Measurements from ENCODE around the gene SACM1L.

Gene SACM1L

DNA sequence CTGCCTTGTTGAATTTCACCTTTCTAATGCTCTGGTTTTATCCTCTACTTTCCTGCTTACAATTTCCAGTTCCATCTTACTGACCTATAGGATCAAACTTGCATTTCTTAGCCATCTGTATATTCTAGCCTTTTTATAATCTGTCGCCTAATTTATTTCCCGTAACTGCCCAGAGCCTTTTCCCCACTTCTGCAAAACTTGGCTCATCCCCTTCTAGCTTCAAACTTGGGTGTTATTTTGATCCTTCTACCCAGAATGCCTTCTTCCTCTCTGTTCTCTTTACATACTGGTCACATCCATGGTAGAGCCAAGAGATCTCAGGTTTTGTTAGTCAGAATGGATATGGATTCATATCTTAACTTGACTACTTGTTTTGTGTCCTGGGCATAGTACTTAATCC, 2.6 kb downstream of the SACM1L start:
- TF ChIP-seq FOXP2 (optimal IDR thresholded peaks at IDR 0.05; ENCODE audit: borderline replicate concordance, extremely low read depth, extremely low read length, insufficient read depth) (no peak), SIN3A (IDR thresholded peaks at IDR 0.05; ENCODE audit: borderline replicate concordance, insufficient read depth, low read length) (no peak), TAF1 (IDR thresholded peaks at IDR 0.05; ENCODE audit: borderline replicate concordance, insufficient read depth, low read length) (no peak), POLR2AphosphoS5 (IDR thresholded peaks at IDR 0.05; ENCODE audit: low read depth, low read length) (no peak)
- TF ChIP-seq, protein P1, sequence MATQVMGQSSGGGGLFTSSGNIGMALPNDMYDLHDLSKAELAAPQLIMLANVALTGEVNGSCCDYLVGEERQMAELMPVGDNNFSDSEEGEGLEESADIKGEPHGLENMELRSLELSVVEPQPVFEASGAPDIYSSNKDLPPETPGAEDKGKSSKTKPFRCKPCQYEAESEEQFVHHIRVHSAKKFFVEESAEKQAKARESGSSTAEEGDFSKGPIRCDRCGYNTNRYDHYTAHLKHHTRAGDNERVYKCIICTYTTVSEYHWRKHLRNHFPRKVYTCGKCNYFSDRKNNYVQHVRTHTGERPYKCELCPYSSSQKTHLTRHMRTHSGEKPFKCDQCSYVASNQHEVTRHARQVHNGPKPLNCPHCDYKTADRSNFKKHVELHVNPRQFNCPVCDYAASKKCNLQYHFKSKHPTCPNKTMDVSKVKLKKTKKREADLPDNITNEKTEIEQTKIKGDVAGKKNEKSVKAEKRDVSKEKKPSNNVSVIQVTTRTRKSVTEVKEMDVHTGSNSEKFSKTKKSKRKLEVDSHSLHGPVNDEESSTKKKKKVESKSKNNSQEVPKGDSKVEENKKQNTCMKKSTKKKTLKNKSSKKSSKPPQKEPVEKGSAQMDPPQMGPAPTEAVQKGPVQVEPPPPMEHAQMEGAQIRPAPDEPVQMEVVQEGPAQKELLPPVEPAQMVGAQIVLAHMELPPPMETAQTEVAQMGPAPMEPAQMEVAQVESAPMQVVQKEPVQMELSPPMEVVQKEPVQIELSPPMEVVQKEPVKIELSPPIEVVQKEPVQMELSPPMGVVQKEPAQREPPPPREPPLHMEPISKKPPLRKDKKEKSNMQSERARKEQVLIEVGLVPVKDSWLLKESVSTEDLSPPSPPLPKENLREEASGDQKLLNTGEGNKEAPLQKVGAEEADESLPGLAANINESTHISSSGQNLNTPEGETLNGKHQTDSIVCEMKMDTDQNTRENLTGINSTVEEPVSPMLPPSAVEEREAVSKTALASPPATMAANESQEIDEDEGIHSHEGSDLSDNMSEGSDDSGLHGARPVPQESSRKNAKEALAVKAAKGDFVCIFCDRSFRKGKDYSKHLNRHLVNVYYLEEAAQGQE (IDR thresholded peaks at IDR 0.05; ENCODE audit: insufficient read depth in 1 of 2, low read depth in 2 of 2, low read length in 2 of 2), result no peak

DNA sequence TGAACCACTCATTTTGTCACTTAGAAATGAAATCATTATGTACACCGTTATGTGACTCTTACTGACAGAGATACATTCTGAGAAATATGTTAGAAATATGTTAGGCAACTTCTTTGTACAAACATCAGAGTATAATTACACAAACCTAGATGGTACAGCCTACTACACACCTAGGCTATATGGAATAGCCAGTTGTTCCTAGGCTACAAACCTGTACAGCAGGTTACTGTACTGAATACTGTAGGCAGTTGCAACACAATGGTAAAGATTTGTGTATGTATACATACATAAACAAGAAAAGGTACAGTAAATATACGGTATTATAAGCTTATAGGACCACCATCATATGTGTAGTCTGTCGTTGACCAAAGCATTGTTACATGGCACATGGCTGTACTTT, 3.7 kb downstream of the SACM1L start:
- TF ChIP-seq TAF1 (IDR thresholded peaks at IDR 0.05; ENCODE audit: borderline replicate concordance, insufficient read depth, low read length), result no peak
- no peak for TF ChIP-seq FOXP2 (optimal IDR thresholded peaks at IDR 0.05; ENCODE audit: borderline replicate concordance, extremely low read depth, extremely low read length, insufficient read depth)
- TF ChIP-seq SIN3A (IDR thresholded peaks at IDR 0.05; ENCODE audit: borderline replicate concordance, insufficient read depth, low read length), result no peak
- TF ChIP-seq, protein P1 (IDR thresholded peaks at IDR 0.05; ENCODE audit: insufficient read depth in 1 of 2, low read depth in 2 of 2, low read length in 2 of 2), result no peak
- no peak for TF ChIP-seq POLR2AphosphoS5 (IDR thresholded peaks at IDR 0.05; ENCODE audit: low read depth, low read length)

DNA sequence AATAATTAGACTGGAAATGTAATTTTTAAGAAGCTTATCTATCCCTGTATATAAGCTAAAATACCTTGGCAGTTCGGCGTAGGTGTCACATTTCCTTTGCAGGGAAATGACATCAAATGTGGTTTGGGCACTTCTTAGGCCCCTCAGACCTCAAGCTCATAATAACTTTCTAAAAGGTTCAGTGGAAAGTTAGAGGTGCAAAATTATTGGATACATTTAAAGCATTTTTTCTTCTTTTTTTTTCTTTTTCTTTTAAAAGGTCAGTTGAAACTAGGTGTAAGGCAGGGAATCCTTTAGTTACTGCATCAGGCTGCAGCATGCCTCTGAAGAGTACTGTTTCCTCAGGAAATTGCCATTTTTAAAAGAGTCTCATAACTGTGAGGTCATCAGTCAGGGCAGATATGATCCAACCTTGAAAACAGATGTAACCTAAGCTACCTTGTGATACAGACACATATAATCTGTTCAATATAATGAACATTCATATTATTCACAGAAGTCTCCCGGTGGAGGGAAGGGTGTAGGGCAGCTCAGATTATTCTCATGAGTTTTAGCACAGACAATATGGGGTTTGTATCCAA, 4.8 kb downstream of the SACM1L start:
- TF ChIP-seq, protein P1 (IDR thresholded peaks at IDR 0.05; ENCODE audit: insufficient read depth in 1 of 2, low read depth in 2 of 2, low read length in 2 of 2), result no peak
- TF ChIP-seq TAF1 (IDR thresholded peaks at IDR 0.05; ENCODE audit: borderline replicate concordance, insufficient read depth, low read length) (no peak), SIN3A (IDR thresholded peaks at IDR 0.05; ENCODE audit: borderline replicate concordance, insufficient read depth, low read length) (no peak), POLR2AphosphoS5 (IDR thresholded peaks at IDR 0.05; ENCODE audit: low read depth, low read length) (no peak), FOXP2 (optimal IDR thresholded peaks at IDR 0.05; ENCODE audit: borderline replicate concordance, extremely low read depth, extremely low read length, insufficient read depth) (no peak)

DNA sequence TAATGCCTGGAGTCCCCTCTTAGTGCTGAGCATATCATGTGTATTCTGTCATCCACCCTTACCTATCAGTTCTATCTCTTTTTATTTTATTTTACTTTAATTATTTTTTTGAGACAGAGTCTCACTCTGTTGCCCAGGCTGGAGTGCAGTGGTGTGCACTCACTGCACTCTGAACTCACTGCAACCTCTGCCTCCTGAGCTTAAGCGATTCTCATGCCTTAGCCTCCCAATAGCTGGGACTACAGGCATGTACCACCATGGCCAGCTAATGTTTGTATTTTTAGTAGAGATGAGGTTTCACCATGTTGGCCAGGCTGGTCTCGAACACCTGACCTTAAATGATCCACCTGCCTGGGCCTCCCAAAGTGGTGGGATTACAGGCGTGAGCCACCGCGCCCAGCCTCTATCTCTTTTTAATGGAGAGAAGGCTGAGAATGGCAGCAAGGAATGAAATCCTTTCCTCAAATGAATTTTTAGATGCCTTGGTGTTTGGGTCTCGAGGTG, 11.4 kb downstream of the SACM1L start:
- TF ChIP-seq FOXP2 (optimal IDR thresholded peaks at IDR 0.05; ENCODE audit: borderline replicate concordance, extremely low read depth, extremely low read length, insufficient read depth) (no peak), TAF1 (IDR thresholded peaks at IDR 0.05; ENCODE audit: borderline replicate concordance, insufficient read depth, low read length) (no peak), SIN3A (IDR thresholded peaks at IDR 0.05; ENCODE audit: borderline replicate concordance, insufficient read depth, low read length) (no peak), POLR2AphosphoS5 (IDR thresholded peaks at IDR 0.05; ENCODE audit: low read depth, low read length) (no peak)
- TF ChIP-seq, protein P1 (IDR thresholded peaks at IDR 0.05; ENCODE audit: insufficient read depth in 1 of 2, low read depth in 2 of 2, low read length in 2 of 2), result no peak

All from PFSK-1 (cell line).